Measurements from ENCODE around the gene LCE3C. TPM values are rescaled to one million over a fixed set of nuclear protein-coding genes. Genes with fewer than 3 reads are reported as not detected.

LCE3C gene
- total and polyA plus RNA-seq, 4 donors, result not detected

DNA sequence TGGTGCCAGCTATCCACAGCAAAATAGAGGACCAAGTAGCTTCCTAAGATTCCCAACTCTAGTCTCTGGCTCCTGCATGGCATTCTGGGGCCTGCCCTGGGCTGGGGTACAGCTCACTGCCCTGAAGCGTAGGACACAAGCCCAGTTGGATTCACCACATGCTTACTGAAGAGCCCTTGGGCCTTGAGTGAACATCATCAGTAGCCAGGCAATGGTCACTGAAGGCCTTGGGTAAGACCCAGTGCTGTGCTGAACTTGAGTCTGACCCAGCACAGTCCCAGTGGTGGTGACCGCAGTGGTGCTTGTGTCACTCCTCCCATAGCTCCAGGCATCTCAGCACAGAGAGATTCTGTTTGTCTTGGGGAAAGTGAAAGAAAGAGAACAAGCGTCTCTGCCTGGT is 30.6 kb downstream of the LCE3C start:
- Histone ChIP-seq H3K9me3 (ENCODE audit: control insufficient read depth in 4 of 4, insufficient read depth in 3 of 4, low read length in 3 of 4) (peaks cover 0 to 10% (median 6%) of the 10 kb centered on the region in 4 donors), H3K9ac (ENCODE audit: insufficient read depth in 1 of 2, low read length in 2 of 2) (no peak overlapping the region), H3K27ac (ENCODE audit: low read depth in 1 of 2, low read length in 1 of 2) (no peak overlapping the region), H3K36me3 (ENCODE audit: control insufficient read depth in 4 of 4, insufficient read depth in 4 of 4, low read length in 4 of 4) (no peaks in the 10 kb centered on the region), H3K4me1 (ENCODE audit: control insufficient read depth in 5 of 5, insufficient read depth in 5 of 5, low read length in 5 of 5) (no peaks in the 10 kb centered on the region), H3K4me3 (no peak overlapping the region), H3K27me3 (ENCODE audit: control insufficient read depth in 3 of 3, insufficient read depth in 3 of 3, low read length in 2 of 3) (no peaks in the 10 kb centered on the region)
- DNase-seq (no peak), ATAC-seq (ENCODE audit: insufficient read depth, low FRiP score) (no peak)
- 90 to 92% methylated on average over 3 of the region's 3 CpGs for WGBS, 2 donors
- TF ChIP-seq, protein P1, sequence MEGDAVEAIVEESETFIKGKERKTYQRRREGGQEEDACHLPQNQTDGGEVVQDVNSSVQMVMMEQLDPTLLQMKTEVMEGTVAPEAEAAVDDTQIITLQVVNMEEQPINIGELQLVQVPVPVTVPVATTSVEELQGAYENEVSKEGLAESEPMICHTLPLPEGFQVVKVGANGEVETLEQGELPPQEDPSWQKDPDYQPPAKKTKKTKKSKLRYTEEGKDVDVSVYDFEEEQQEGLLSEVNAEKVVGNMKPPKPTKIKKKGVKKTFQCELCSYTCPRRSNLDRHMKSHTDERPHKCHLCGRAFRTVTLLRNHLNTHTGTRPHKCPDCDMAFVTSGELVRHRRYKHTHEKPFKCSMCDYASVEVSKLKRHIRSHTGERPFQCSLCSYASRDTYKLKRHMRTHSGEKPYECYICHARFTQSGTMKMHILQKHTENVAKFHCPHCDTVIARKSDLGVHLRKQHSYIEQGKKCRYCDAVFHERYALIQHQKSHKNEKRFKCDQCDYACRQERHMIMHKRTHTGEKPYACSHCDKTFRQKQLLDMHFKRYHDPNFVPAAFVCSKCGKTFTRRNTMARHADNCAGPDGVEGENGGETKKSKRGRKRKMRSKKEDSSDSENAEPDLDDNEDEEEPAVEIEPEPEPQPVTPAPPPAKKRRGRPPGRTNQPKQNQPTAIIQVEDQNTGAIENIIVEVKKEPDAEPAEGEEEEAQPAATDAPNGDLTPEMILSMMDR (IDR thresholded peaks at IDR 0.05; ENCODE audit: control extremely low read depth, extremely low read depth), result no peak

DNA sequence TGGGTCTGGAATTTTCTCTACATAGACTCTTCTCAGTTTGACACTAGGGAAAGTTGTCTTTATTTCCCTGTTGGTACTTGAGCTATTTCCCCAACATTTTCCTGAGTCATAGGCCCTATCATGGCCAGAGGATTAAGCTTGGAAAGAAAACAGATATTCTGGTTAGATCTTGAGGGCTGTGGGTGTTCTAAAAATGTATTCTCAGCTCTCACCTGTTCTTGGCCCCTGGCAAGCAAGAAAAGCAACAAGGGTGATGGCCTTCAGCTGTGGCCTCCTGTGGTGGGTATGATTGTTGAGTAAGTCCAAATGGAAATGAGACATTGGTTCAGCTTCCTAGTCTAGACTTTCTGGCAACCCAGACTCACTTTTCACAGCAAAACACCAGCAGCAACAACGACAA is 40.3 kb downstream of the LCE3C start:
- Histone ChIP-seq H3K4me3 (no peak overlapping the region), H3K4me1 (ENCODE audit: control insufficient read depth in 5 of 5, insufficient read depth in 5 of 5, low read length in 5 of 5) (no peaks in the 10 kb centered on the region), H3K36me3 (ENCODE audit: control insufficient read depth in 4 of 4, insufficient read depth in 4 of 4, low read length in 4 of 4) (no peaks in the 10 kb centered on the region), H3K9me3 (ENCODE audit: control insufficient read depth in 4 of 4, insufficient read depth in 3 of 4, low read length in 3 of 4) (peaks cover 0 to 10% (median 1%) of the 10 kb centered on the region in 4 donors), H3K9ac (ENCODE audit: insufficient read depth in 1 of 2, low read length in 2 of 2) (no peak overlapping the region), H3K27ac (ENCODE audit: low read depth in 1 of 2, low read length in 1 of 2) (no peak overlapping the region), H3K27me3 (ENCODE audit: control insufficient read depth in 3 of 3, insufficient read depth in 3 of 3, low read length in 2 of 3) (no peaks in the 10 kb centered on the region)
- no peak for ATAC-seq (ENCODE audit: insufficient read depth, low FRiP score)
- TF ChIP-seq, protein P1 (IDR thresholded peaks at IDR 0.05; ENCODE audit: control extremely low read depth, extremely low read depth), result no peak
- DNase-seq, result no peak
- 63 to 64% methylated on average over 1 of the region's 1 CpG for WGBS, 2 donors

DNA sequence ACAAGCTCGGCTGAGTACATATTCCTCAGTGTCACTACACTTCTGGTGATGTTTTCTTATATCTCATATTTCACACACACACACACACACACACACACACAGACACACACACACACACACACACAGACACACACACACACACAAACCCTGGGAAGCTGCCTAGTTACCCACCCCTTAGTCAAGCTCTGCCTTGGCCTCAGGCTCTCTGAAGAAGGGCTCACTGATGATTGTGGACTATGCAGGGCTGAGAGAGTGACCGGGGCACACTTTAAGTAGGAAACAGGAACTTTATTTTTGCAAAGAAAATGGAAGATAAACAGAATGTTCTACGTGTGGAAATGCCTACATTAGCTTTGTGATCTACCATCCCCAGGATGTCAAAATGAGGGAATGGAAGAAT is 43.9 kb downstream of the LCE3C start:
- Histone ChIP-seq H3K27ac (ENCODE audit: low read depth in 1 of 2, low read length in 1 of 2) (no peak overlapping the region), H3K9ac (ENCODE audit: insufficient read depth in 1 of 2, low read length in 2 of 2) (no peak overlapping the region), H3K36me3 (ENCODE audit: control insufficient read depth in 4 of 4, insufficient read depth in 4 of 4, low read length in 4 of 4) (no peaks in the 10 kb centered on the region), H3K4me1 (ENCODE audit: control insufficient read depth in 5 of 5, insufficient read depth in 5 of 5, low read length in 5 of 5) (no peaks in the 10 kb centered on the region), H3K9me3 (ENCODE audit: control insufficient read depth in 4 of 4, insufficient read depth in 3 of 4, low read length in 3 of 4) (peaks cover 0 to 3% (median 1%) of the 10 kb centered on the region in 4 donors), H3K4me3 (no peak overlapping the region), H3K27me3 (ENCODE audit: control insufficient read depth in 3 of 3, insufficient read depth in 3 of 3, low read length in 2 of 3) (no peaks in the 10 kb centered on the region)
- WGBS, 2 donors, result 49 to 61% methylated on average over 3 of the region's 3 CpGs
- TF ChIP-seq, protein P1 (IDR thresholded peaks at IDR 0.05; ENCODE audit: control extremely low read depth, extremely low read depth), result no peak
- ATAC-seq (ENCODE audit: insufficient read depth, low FRiP score) (no peak), DNase-seq (no peak)

GRCh38 chr1:152645146-152645545 is 45.1 kb downstream of the LCE3C start:
- H3K36me3 ChIP-seq (ENCODE audit: control insufficient read depth in 4 of 4, insufficient read depth in 4 of 4, low read length in 4 of 4), result no peaks in the 10 kb centered on the region
- H3K4me3 ChIP-seq, result no peak overlapping the region
- H3K27ac ChIP-seq (ENCODE audit: low read depth in 1 of 2, low read length in 1 of 2), result no peak overlapping the region
- H3K4me1 ChIP-seq (ENCODE audit: control insufficient read depth in 5 of 5, insufficient read depth in 5 of 5, low read length in 5 of 5), result no peaks in the 10 kb centered on the region
- 43 to 46% methylated on average over 3 of the region's 3 CpGs for WGBS, 2 donors
- peaks cover 0 to 3% (median 0%) of the 10 kb centered on the region in 4 donors for H3K9me3 ChIP-seq (ENCODE audit: control insufficient read depth in 4 of 4, insufficient read depth in 3 of 4, low read length in 3 of 4)
- no peak overlapping the region for H3K9ac ChIP-seq (ENCODE audit: insufficient read depth in 1 of 2, low read length in 2 of 2)
- ATAC-seq (ENCODE audit: insufficient read depth, low FRiP score) (no peak), DNase-seq (peak in 1 of 3 donors; percentile 1)
- H3K27me3 ChIP-seq (ENCODE audit: control insufficient read depth in 3 of 3, insufficient read depth in 3 of 3, low read length in 2 of 3), result no peaks in the 10 kb centered on the region
- TF ChIP-seq, protein P1 (IDR thresholded peaks at IDR 0.05; ENCODE audit: control extremely low read depth, extremely low read depth), result no peak
